Hepatocyte (in vitro differentiated cells): Measurements from ENCODE around the gene SAMD14.

Experiments
- CTCF ChIP-seq: fragments of 200-600 bp; sonication (generic); IDR thresholded peaks from 2 replicates; pipeline ENCODE4 v1.5.1; 2016; ENCODE audit warnings: antibody characterized with exemption, mild to moderate bottlenecking; ENCODE audit not compliant: poor library complexity
- EZH2 ChIP-seq: fragments of 200-600 bp; sonication (generic); IDR thresholded peaks from 2 replicates; pipeline ENCODE4 v1.6.1; 2016; ENCODE audit warnings: antibody characterized with exemption, mild to moderate bottlenecking, borderline replicate concordance
- EZH2phosphoT487 ChIP-seq: fragments of 200-600 bp; sonication (generic); IDR thresholded peaks from one replicate; pipeline ENCODE4 v1.6.1; 2018; ENCODE audit warnings: antibody characterized with exemption, mild to moderate bottlenecking, low read depth, moderate library complexity; ENCODE audit not compliant: unreplicated experiment, severe bottlenecking

- peak; percentile 61 for TF ChIP-seq CTCF
- TF ChIP-seq EZH2phosphoT487: no peak
- no peak for TF ChIP-seq EZH2
These were observed 12.5 kb downstream of the SAMD14 start for GRCh38 chr17:50117202-50118051.
